ENCODE measurements around the gene SULT2B1. TPM values are rescaled to one million over a fixed set of nuclear protein-coding genes. Genes with fewer than 3 reads are reported as not detected.
"Not testable (repeated sequence)": the region's sequence is repeated elsewhere in the genome, so short reads cannot be mapped to it uniquely, and the experiment has no call there.

SULT2B1 gene
- total RNA-seq, 2 donors from 2014 or later, result not detected

DNA sequence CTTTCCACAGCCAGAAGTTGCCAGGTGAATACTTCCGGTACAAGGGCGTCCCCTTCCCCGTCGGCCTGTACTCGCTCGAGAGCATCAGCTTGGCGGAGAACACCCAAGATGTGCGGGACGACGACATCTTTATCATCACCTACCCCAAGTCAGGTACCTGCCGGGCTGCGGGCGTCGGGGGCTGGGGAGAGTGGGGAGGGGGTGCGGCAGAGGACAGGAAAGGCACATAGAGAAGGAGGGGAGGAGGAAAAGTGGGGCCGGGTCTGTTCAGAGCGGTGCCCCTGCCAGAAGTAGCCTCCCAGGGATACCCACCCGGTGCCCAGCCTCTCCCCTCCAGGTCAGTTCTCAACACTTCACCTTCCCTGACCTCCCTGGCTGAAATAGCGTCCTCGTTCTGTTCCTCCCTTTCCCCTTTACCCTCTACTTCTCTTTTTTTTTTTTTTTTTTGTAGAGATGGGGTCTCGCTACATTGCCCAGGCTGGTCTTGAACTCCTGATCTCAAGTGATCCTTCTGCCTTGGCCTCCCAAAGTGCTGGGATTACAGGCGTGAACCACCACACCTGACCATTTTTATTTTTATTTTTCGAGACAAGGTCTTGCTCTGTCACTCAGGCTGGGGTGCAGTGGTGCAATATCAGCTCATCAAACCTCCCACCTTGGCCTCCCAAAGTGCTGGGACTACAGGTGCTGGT, 24.1 kb downstream of the SULT2B1 start:
- Mint-ChIP-seq H3K27ac (peak overlapping the region in 1 of 2 donors; percentile 72), H3K36me3 (no peaks in the 10 kb centered on the region), H3K9me3 (no peaks in the 10 kb centered on the region)
- DNase-seq (ENCODE audit: low spot score in 2 of 2) (no peak), ATAC-seq (no peak)

GRCh38 chr19:48577908-48578307, 25.9 kb downstream of the SULT2B1 start:
- DNase-seq (ENCODE audit: low spot score in 2 of 2); H3K27ac Mint-ChIP-seq; H3K36me3 Mint-ChIP-seq; ATAC-seq; H3K9me3 Mint-ChIP-seq: not testable (repeated sequence)

DNA sequence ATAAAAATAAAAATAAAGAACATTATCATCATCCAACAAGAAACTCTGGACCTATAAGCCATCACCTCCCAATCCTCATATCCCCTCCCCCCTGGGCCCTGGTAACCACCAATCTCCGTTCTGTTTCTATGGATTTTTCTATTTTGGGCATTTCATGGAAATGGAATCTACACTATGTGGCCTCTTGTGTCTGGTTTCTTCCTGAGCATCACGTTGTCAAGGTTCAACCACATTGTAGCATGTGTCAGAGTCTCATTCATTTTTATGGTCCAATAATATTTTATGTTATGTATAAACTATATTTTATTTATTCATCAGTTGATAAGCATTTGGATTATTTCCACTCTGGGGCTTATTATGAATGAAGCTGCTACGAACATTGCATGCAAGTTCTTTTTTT, 26.9 kb downstream of the SULT2B1 start:
- H3K27ac Mint-ChIP-seq, result no peak overlapping the region
- DNase-seq (ENCODE audit: low spot score in 2 of 2), result no peak
- H3K9me3 Mint-ChIP-seq, result no peaks in the 10 kb centered on the region
- ATAC-seq, result no peak
- H3K36me3 Mint-ChIP-seq, result no peaks in the 10 kb centered on the region

DNA sequence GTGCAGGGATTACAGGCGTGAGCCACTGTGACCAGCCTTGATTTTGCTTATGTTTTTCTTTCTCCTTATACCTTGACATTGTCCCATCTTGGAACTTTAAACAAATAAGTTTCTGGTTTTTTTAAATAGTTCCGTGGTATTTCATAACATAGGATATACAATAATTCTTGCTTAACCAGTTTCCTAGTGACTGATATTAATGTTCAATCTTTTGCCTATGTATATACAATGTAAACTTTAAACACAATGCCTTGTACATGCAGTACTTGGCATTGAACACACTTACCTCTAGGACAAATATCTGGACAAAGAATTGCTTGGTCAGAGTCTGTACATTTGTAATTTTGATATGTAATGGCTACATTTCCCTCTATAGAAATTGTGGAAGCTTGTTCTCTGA, 30.2 kb downstream of the SULT2B1 start:
- H3K9me3 Mint-ChIP-seq, result no peaks in the 10 kb centered on the region
- ATAC-seq, result no peak
- no peaks in the 10 kb centered on the region for H3K36me3 Mint-ChIP-seq
- H3K27ac Mint-ChIP-seq, result no peak overlapping the region
- DNase-seq (ENCODE audit: low spot score in 2 of 2), result no peak

DNA sequence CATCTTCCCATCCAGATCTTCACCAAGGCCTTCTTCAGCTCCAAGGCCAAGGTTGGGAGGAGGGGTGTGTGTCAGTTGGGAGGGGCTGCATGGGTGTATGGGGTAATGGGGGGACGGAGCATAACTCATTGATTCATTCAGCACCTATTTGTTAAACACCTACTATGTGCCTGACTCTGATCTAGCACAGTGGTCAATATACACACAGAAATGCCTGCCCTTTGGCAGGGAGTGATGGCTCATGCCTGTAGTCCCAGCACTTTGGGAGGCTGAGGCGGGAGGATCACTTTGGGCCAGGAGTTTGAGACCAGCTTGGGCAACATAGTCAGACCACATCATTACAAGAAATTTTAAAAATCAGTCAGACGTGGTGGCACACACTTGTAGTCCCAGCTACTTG, 35.4 kb downstream of the SULT2B1 start:
- ATAC-seq, result no peak
- DNase-seq (ENCODE audit: low spot score in 2 of 2), result no peak
- H3K27ac Mint-ChIP-seq, result no peak overlapping the region
- no peaks in the 10 kb centered on the region for H3K9me3 Mint-ChIP-seq
- H3K36me3 Mint-ChIP-seq, result no peaks in the 10 kb centered on the region

GRCh38 chr19:48588670-48589401, 36.9 kb downstream of the SULT2B1 start:
- ATAC-seq (peak; percentile 88 to 90), DNase-seq (ENCODE audit: low spot score in 2 of 2) (peak; percentile 90 to 94)
- H3K36me3 Mint-ChIP-seq, result no peaks in the 10 kb centered on the region
- no peaks in the 10 kb centered on the region for H3K9me3 Mint-ChIP-seq
- peak overlapping the region in 1 of 2 donors; percentile 25 for H3K27ac Mint-ChIP-seq

- H3K27ac Mint-ChIP-seq, result peak overlapping the region in 1 of 2 donors; percentile 69
- no peak for ATAC-seq
- H3K9me3 Mint-ChIP-seq, result no peaks in the 10 kb centered on the region
- no peak for DNase-seq (ENCODE audit: low spot score in 2 of 2)
- H3K36me3 Mint-ChIP-seq, result no peaks in the 10 kb centered on the region
Observed at GRCh38 chr19:48591021-48591420, 39.0 kb downstream of the SULT2B1 start.

DNA sequence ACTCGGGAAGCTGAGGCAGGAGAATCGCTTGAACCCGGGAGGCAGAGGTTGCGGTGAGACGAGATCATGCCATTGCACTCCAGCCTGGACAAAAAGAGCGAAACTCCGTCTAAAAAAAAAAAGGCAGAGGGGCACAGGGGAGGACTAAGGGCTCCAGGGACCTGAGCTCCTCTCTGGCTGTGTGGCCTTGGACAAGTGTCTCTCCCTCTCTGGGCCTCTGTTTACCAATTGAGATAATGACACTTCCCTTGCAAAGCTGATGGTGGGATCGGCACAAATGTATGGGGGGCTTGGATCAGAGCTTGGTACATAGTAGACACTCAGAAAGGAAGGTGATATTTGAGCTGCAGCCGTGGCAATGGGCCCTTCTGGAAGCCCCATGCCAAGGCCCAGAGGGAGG, 43.2 kb downstream of the SULT2B1 start:
- DNase-seq (ENCODE audit: low spot score in 2 of 2) (no peak), ATAC-seq (no peak)
- peak overlapping the region in 1 of 2 donors; percentile 19 for H3K27ac Mint-ChIP-seq
- H3K36me3 Mint-ChIP-seq, result no peaks in the 10 kb centered on the region
- H3K9me3 Mint-ChIP-seq, result no peaks in the 10 kb centered on the region

DNA sequence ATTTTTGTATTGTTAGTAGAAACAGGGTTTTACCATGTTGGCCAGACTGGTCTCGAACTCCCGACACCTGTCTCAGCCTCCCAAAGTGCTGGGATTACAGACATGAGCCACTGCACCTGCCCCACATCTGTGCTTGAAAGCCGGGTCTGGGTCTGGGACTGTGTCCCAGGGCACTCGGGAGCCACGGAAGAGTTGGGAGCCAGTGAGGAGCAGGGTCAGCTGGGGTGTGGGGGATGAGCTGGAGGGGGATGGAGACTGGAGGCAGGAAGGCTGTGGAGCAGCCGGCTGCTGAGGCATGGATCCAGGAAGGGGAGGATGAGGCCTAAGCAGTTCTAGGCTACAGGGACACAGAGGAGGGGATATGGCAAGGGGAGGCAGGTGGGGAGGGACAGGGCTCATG, 43.9 kb downstream of the SULT2B1 start:
- ATAC-seq (no peak), DNase-seq (ENCODE audit: low spot score in 2 of 2) (no peak)
- no peaks in the 10 kb centered on the region for H3K9me3 Mint-ChIP-seq
- no peaks in the 10 kb centered on the region for H3K36me3 Mint-ChIP-seq
- peak overlapping the region in 1 of 2 donors; percentile 19 for H3K27ac Mint-ChIP-seq

DNA sequence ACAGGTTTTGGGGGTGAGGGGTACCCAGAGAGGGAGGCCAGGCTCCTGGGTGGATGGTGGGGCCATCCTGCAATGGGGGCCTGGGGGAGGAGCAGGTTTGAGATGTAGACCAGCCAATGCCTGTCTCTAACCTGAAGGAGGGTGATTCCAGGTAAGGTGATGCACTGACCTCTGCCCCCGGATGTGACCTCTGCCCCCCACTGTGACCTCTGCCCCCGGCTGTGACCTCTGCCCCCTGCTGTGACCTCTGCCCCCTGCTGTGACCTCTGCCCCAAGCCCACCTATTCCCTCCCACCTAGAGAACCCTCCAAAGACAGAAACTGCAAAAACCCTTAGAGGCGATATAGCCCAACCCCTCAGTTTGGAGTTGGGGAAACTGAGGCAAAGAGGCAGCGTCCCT, 44.3 kb downstream of the SULT2B1 start:
- ATAC-seq (no peak), DNase-seq (ENCODE audit: low spot score in 2 of 2) (no peak)
- Mint-ChIP-seq H3K36me3 (no peaks in the 10 kb centered on the region), H3K27ac (no peak overlapping the region), H3K9me3 (no peaks in the 10 kb centered on the region)

DNA sequence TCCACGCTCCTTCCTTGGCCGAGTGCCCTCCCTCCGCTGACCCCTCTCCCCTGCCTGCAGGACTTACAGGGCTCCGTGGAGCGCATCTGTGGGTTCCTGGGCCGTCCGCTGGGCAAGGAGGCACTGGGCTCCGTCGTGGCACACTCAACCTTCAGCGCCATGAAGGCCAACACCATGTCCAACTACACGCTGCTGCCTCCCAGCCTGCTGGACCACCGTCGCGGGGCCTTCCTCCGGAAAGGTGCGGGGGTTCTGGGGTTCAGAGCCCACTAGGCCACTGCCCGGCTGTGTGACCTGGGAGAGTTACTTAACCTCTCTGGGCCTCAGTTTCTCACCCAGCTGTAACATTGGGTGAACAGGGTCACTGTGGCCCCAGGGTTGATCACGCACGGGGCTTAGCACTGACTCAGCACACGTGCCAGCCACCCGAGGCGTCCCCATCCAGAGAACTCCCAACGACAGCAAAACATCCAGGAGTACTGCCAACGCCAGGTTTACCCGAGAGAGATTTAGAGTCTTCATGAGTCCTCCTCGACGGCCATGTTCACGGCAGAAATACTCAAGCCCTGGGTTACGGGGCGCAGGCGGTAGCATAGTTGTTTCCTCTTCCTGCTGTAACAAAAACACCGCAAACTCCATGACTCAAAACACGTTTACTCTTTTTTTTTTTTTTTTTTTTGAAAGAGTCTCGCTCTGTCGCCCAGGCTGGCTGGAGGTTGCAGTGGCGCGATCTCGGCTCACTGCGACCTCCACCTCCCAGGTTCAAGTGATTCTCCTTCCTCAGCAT, 44.9 kb downstream of the SULT2B1 start:
- Mint-ChIP-seq H3K36me3 (no peaks in the 10 kb centered on the region), H3K27ac (peak overlapping the region; percentile 44 to 70), H3K9me3 (no peaks in the 10 kb centered on the region)
- DNase-seq (ENCODE audit: low spot score in 2 of 2) (no peak), ATAC-seq (peak; percentile 75 to 78)

DNA sequence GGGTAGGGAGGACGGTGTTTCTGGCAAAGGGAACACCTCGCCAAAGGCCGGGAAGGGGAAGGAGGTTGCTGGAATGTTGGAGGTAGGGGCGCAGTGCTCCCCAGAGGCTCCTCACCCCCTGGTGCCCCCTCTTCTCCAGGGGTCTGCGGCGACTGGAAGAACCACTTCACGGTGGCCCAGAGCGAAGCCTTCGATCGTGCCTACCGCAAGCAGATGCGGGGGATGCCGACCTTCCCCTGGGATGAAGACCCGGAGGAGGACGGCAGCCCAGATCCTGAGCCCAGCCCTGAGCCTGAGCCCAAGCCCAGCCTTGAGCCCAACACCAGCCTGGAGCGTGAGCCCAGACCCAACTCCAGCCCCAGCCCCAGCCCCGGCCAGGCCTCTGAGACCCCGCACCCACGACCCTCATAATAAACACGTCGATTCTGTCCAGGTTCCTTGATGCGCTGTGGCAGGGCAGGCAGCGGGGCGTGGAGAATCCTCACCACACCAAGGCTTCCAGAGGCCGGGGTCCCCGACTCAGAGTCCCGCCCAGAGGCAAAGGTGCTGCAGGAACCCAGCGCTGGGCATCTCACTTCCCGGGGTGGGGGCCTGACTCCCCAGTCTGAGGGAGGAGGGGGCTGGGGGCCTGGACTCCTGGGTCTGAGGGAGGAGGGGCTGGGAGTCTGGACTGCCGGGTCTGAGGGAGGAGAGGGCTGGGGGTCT, 47.2 kb downstream of the SULT2B1 start:
- ATAC-seq (no peak), DNase-seq (ENCODE audit: low spot score in 2 of 2) (no peak)
- H3K27ac Mint-ChIP-seq, result no peak overlapping the region
- H3K9me3 Mint-ChIP-seq, result no peaks in the 10 kb centered on the region
- H3K36me3 Mint-ChIP-seq, result no peaks in the 10 kb centered on the region

DNA sequence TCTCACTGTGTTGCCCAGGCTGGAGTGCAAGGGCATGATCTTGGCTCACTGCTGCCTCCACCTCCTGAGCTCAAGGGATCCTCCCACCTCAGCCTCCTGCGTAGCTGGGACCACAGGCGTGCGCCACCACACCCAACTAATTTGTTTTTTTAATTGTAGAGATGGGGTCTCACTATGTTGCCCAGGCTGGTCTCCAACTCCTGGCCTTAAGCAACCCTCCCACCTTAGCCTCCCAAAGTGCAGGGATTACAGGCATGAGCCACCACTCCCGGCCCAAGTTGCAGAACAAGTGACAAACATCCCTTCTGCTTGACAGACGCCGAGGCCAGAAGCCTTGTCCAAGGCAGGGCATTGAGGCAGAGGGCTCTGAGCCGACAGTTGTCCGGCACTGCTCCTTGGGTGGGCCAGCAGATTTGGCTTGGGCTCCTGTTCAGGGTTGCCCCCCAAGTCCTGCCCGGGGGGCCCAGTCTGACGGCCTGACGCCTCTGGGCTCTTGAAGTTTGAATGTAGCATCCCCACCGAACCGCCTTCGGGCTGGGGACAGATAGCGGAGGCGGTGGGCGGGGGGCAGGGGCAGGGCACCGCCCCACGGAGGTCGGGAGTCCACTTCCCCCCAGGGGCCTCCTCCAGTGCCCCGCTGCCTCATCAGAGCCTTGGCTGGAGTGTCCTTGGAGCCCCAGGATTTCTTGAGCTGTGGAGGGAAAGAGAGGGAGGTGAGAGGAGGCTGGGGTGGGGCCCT, 48.9 kb downstream of the SULT2B1 start:
- ATAC-seq (no peak), DNase-seq (ENCODE audit: low spot score in 2 of 2) (no peak)
- no peaks in the 10 kb centered on the region for H3K9me3 Mint-ChIP-seq
- H3K27ac Mint-ChIP-seq, result no peak overlapping the region
- H3K36me3 Mint-ChIP-seq, result no peaks in the 10 kb centered on the region

GRCh38 chr19:48603001-48603400, 51.0 kb downstream of the SULT2B1 start:
- H3K36me3 Mint-ChIP-seq, result no peaks in the 10 kb centered on the region
- no peak overlapping the region for H3K27ac Mint-ChIP-seq
- H3K9me3 Mint-ChIP-seq, result no peaks in the 10 kb centered on the region
- DNase-seq (ENCODE audit: low spot score in 2 of 2) (no peak), ATAC-seq (no peak)

- no peak for DNase-seq (ENCODE audit: low spot score in 2 of 2)
- ATAC-seq, result no peak
- no peaks in the 10 kb centered on the region for H3K36me3 Mint-ChIP-seq
- no peak overlapping the region for H3K27ac Mint-ChIP-seq
- H3K9me3 Mint-ChIP-seq, result no peaks in the 10 kb centered on the region
Observed at GRCh38 chr19:48603449-48603848, 51.5 kb downstream of the SULT2B1 start.

DNA sequence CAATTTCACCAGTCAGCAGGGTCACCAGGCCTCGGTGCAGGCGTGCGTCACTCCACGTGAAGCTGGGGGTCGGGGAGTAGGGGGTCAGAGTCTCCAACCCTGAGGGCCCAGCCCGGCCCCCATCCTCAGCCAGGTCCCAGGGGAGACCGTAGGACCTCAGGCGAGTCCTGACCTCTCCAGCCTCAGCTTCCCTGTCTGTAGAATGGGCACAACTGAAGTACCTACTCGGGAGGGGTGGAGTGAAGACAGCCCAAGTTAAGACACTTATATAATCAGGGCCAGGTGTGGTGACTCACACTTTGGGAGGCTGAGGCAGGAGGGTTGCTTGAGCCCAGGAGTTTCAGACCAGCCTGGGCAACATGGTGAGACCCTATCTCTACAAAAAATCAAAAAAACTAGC, 51.9 kb downstream of the SULT2B1 start:
- no peak for DNase-seq (ENCODE audit: low spot score in 2 of 2)
- no peak for ATAC-seq
- H3K9me3 Mint-ChIP-seq, result no peaks in the 10 kb centered on the region
- H3K36me3 Mint-ChIP-seq, result no peaks in the 10 kb centered on the region
- no peak overlapping the region for H3K27ac Mint-ChIP-seq
